ENCODE results near the gene ST14. TPM values are rescaled to one million over a fixed set of nuclear protein-coding genes. Genes with fewer than 3 reads are reported as not detected.
"Not testable (repeated sequence)": the region's sequence is repeated elsewhere in the genome, so short reads cannot be mapped to it uniquely, and the experiment has no call there.

Gene ST14
- total and polyA plus RNA-seq, 2 donors: 9.5 to 13.4 TPM

GRCh38 chr11:130216591-130217132 is 57.1 kb downstream of the ST14 start:
- H3K4me3 ChIP-seq (ENCODE audit: low read depth, low read length): no peak overlapping the region
- 75% methylated on average over 17 of the region's 17 CpGs for WGBS
- H3K36me3 ChIP-seq (ENCODE audit: insufficient read depth): no peaks in the 10 kb centered on the region
- no peak overlapping the region for H3K27ac ChIP-seq (ENCODE audit: low read depth)
- DNase-seq (ENCODE audit: extremely low spot score): no peak
- H3K4me1 ChIP-seq (ENCODE audit: insufficient read depth): no peaks in the 10 kb centered on the region

DNA sequence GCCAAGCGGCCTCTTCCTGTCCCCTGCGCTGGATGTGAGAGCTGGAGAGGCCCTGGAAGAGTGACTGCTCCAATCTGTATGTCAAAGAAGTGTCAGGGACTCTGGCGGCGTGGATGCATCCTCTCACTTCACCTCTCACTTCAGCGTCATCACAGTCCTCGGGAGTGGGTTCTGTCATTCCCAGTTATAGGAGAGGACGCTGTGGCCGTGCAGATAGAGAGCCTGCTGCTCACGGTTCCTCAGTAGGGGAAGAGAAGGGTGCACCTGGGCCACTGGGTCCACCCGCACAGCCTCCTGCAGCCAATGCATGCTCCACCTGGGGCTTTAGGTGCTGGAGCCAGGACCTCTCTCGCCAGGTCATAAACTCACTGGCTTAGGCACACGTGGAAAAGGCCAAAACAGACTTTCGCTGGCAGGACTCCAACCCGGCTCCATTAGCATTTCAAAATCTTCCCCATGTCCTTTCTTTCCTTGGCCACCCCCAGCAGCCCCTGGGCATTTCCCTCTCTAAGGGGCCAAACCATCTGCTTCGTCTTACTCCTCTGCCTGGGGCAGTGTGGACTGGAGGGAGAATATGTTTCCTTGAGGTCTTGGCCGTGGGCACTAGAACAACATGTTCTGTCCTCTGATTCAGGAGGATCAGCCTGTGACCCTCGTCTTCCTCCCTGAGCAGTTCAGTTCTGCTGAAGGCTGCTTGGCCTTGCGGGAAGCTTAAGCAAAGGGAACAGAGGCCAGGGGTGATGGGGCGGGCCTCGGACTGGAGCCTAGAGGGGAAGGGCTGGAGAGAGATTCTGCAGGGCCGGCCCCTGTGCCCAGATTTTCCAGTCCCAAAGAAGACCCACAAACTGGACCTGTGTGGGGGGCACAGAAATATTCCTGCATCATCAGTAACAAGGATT is 57.8 kb downstream of the ST14 start:
- no peak overlapping the region for H3K4me3 ChIP-seq (ENCODE audit: low read depth, low read length)
- H3K4me1 ChIP-seq (ENCODE audit: insufficient read depth): no peaks in the 10 kb centered on the region
- WGBS: 82% methylated on average over 21 of the region's 21 CpGs
- no peak overlapping the region for H3K27ac ChIP-seq (ENCODE audit: low read depth)
- no peaks in the 10 kb centered on the region for H3K36me3 ChIP-seq (ENCODE audit: insufficient read depth)
- DNase-seq (ENCODE audit: extremely low spot score): no peak

- H3K4me1 ChIP-seq (ENCODE audit: insufficient read depth): no peaks in the 10 kb centered on the region
These were observed 59.0 kb downstream of the ST14 start for GRCh38 chr11:130218501-130219070.

GRCh38 chr11:130219148-130219547 is 59.6 kb downstream of the ST14 start:
- DNase-seq (ENCODE audit: extremely low spot score): no peak
- 94% methylated on average over 8 of the region's 8 CpGs for WGBS
- no peak overlapping the region for H3K4me3 ChIP-seq (ENCODE audit: low read depth, low read length)
- no peaks in the 10 kb centered on the region for H3K4me1 ChIP-seq (ENCODE audit: insufficient read depth)
- H3K27ac ChIP-seq (ENCODE audit: low read depth): no peak overlapping the region
- H3K36me3 ChIP-seq (ENCODE audit: insufficient read depth): no peaks in the 10 kb centered on the region

More at GRCh38 chr11:130218501-130219070, 59.0 kb downstream of the ST14 start:
- Histone ChIP-seq H3K4me3 (ENCODE audit: low read depth, low read length) (no peak overlapping the region), H3K36me3 (ENCODE audit: insufficient read depth) (no peaks in the 10 kb centered on the region), H3K27ac (ENCODE audit: low read depth) (no peak overlapping the region)
- 90% methylated on average over 14 of the region's 14 CpGs for WGBS
- no peak for DNase-seq (ENCODE audit: extremely low spot score)

DNA sequence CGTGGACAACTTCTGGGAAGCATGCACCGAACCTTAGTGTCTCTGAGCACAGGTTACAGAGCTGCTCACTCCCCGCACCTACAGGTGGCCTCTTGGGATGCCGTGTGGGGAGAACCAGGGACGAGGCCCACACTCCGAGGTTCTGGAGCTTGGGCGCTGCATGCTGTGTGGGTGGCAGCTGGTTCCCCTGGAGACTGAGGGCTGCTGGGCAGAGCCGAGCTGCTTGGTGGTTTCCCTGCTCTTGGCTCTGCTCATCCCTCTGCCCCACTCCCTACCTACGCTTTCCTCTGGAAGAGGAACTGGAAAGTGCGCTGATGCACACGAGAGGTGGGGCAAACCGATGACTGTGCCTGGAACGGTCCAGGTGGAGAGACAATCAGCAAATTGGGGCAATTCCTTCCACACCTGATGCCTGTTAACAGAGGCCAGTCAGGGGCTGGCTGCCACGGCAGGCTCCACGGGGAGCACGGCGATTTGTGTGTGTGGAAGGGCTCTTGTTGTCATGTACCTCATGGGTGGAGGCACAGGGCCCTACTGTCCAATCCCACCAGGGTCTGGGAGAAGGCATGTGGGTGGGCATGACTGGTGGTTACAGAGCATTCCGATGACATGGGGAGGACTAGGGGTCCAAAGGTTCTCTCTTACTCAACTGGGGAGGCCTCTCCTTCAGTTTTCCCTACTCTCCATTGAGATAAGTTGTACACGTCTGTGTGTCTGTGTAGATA is 60.9 kb downstream of the ST14 start:
- H3K4me1 ChIP-seq (ENCODE audit: insufficient read depth): no peaks in the 10 kb centered on the region
- H3K36me3 ChIP-seq (ENCODE audit: insufficient read depth): no peaks in the 10 kb centered on the region
- no peak for DNase-seq (ENCODE audit: extremely low spot score)
- H3K27ac ChIP-seq (ENCODE audit: low read depth): no peak overlapping the region
- H3K4me3 ChIP-seq (ENCODE audit: low read depth, low read length): no peak overlapping the region
- 81% methylated on average over 19 of the region's 19 CpGs for WGBS

DNA sequence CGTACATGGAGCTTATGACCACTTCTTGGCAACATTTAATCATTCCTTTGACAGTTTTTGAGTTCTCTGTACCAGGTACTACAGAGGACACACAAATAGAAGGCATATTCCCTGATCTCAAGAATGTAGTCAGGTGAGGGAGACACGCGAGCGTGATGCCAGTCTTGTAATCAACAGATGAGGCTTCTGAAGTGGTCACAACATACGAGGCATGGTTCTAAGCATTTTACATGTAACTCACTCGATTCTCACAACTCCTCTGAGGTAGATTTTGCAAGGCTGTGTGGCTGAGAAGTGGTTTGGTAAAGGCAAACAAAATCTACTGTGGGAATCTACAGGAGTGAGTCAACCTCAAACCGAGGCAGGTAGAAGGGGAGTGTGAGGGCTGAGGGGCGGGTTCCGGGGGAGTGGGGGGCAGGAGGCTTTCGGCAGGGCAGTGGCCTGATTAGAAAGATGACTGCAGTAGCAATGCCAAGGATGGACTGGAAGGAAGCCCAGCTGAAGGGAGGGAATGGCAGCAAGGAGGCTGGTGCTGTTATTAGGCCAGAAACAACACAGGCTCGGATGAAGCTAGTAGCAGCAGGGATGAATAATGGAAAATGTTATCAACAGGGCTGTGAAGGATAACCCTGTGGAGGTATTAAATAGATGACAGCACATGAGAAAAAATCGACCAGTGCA is 63.8 kb downstream of the ST14 start:
- Histone ChIP-seq H3K4me1 (ENCODE audit: insufficient read depth) (no peaks in the 10 kb centered on the region), H3K27ac (ENCODE audit: low read depth) (no peak overlapping the region), H3K36me3 (ENCODE audit: insufficient read depth) (no peaks in the 10 kb centered on the region), H3K4me3 (ENCODE audit: low read depth, low read length) (no peak overlapping the region)
- WGBS: 73% methylated on average over 12 of the region's 12 CpGs
- no peak for DNase-seq (ENCODE audit: extremely low spot score)

- DNase-seq (ENCODE audit: extremely low spot score): no peak
- Histone ChIP-seq H3K36me3 (ENCODE audit: insufficient read depth) (no peaks in the 10 kb centered on the region), H3K4me1 (ENCODE audit: insufficient read depth) (no peaks in the 10 kb centered on the region), H3K27ac (ENCODE audit: low read depth) (no peak overlapping the region), H3K4me3 (ENCODE audit: low read depth, low read length) (no peak overlapping the region)
- WGBS: 96% methylated on average over 4 of the region's 4 CpGs
These were observed 67.8 kb downstream of the ST14 start for GRCh38 chr11:130227373-130227772.

GRCh38 chr11:130233486-130233885 is 73.9 kb downstream of the ST14 start:
- not testable (repeated sequence) for H3K27ac ChIP-seq (ENCODE audit: low read depth); DNase-seq (ENCODE audit: extremely low spot score); H3K36me3 ChIP-seq (ENCODE audit: insufficient read depth); H3K4me1 ChIP-seq (ENCODE audit: insufficient read depth); H3K4me3 ChIP-seq (ENCODE audit: low read depth, low read length)

GRCh38 chr11:130233888-130234287 is 74.3 kb downstream of the ST14 start:
- not testable (repeated sequence) for H3K36me3 ChIP-seq (ENCODE audit: insufficient read depth); DNase-seq (ENCODE audit: extremely low spot score); H3K27ac ChIP-seq (ENCODE audit: low read depth); H3K4me1 ChIP-seq (ENCODE audit: insufficient read depth); H3K4me3 ChIP-seq (ENCODE audit: low read depth, low read length)
- WGBS: 94% methylated on average over 3 of the region's 3 CpGs

- Histone ChIP-seq H3K27ac (ENCODE audit: low read depth) (no peak overlapping the region), H3K36me3 (ENCODE audit: insufficient read depth) (no peaks in the 10 kb centered on the region), H3K4me1 (ENCODE audit: insufficient read depth) (no peaks in the 10 kb centered on the region), H3K4me3 (ENCODE audit: low read depth, low read length) (no peak overlapping the region)
- no peak for DNase-seq (ENCODE audit: extremely low spot score)
These were observed 74.7 kb downstream of the ST14 start for GRCh38 chr11:130234315-130234714.

- WGBS: 87% methylated on average over 6 of the region's 6 CpGs
- no peak for DNase-seq (ENCODE audit: extremely low spot score)
- no peaks in the 10 kb centered on the region for H3K4me1 ChIP-seq (ENCODE audit: insufficient read depth)
- no peaks in the 10 kb centered on the region for H3K36me3 ChIP-seq (ENCODE audit: insufficient read depth)
- no peak overlapping the region for H3K27ac ChIP-seq (ENCODE audit: low read depth)
- H3K4me3 ChIP-seq (ENCODE audit: low read depth, low read length): no peak overlapping the region
These were observed 77.9 kb downstream of the ST14 start for GRCh38 chr11:130237282-130238006.

DNA sequence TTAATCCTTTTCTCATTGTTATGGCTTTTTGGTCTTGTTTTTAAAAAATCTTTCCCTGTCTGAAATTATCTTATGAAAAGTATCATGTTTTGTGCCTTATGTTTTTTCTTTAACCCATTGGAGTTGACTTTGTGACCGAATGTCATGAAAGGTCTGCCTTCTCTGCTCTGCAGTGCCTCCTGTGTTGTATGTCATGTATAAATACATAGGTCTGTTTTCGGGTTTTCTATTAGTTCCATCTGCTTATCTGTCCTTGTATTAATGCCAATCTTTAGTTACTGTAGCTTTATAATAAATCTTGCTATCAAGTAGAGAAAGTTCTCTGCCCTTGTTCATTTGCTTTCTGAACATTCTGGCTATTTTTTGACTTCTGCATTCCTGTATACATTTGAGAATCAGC is 82.1 kb downstream of the ST14 start:
- DNase-seq (ENCODE audit: extremely low spot score): no peak
- WGBS: 92% methylated on average over 2 of the region's 2 CpGs
- peaks cover 2% of the 10 kb centered on the region for H3K4me1 ChIP-seq (ENCODE audit: insufficient read depth)
- H3K36me3 ChIP-seq (ENCODE audit: insufficient read depth): no peaks in the 10 kb centered on the region
- no peak overlapping the region for H3K4me3 ChIP-seq (ENCODE audit: low read depth, low read length)
- H3K27ac ChIP-seq (ENCODE audit: low read depth): no peak overlapping the region

DNA sequence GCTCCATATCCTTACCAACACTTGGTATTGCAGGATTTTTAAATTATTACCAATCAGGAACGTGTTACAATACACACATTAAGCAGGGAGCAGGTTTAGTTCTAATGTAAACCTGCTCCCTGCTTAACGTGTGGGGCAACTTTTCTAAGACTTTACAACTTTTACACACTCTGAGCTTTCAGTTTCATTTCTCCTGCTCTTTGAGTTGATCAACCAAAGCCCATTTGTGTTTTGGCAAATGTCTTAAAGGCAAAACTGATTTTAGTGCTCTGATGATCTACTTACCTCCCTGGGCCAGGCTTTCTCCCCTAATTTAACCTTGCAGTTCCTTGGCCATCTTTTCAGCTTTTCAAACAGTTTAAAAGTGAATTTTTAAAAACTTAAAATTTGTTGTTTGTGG is 84.2 kb downstream of the ST14 start:
- Histone ChIP-seq H3K36me3 (ENCODE audit: insufficient read depth) (no peaks in the 10 kb centered on the region), H3K27ac (ENCODE audit: low read depth) (no peak overlapping the region), H3K4me1 (ENCODE audit: insufficient read depth) (peaks cover 2% of the 10 kb centered on the region), H3K4me3 (ENCODE audit: low read depth, low read length) (no peak overlapping the region)
- WGBS: 72% methylated on average over 2 of the region's 2 CpGs
- no peak for DNase-seq (ENCODE audit: extremely low spot score)

All from urinary bladder (tissue), 4 donors.